Activated CD8-positive, alpha-beta memory T cell treated with anti-CD3 and anti-CD28 coated beads for 24 hours (primary cell): Measurements from ENCODE around the gene AKAP3.

Source experiments
- DNase-seq: peaks from one replicate; pipeline ENCODE4 v3.0.0-alpha.2; 2020

AKAP3 gene

GRCh38 chr12:4591180-4591687 is 57.6 kb downstream of the AKAP3 start:
- DNase-seq: no peak

DNA sequence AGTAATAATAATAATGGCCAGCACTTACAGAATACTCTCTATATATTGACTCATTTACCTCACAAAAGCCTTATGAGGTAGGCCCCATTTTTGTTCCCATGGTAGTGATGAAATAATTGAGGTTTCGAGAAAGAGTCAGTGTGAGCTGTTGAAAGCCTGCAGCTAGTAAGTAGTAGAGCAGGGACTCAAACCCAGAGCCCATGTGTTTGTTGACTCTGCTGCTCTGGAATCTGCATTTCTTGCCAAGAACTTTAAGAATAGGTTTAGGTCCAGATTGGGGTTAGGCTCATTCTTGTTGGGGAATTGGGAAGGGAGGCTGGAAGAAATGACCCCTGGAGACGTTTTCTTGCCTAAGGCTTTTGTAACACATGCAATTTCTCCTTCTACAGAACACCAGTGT is 58.9 kb downstream of the AKAP3 start:
- DNase-seq: no peak

- no peak for DNase-seq
Observed at GRCh38 chr12:4588916-4589315, 59.9 kb downstream of the AKAP3 start.

DNA sequence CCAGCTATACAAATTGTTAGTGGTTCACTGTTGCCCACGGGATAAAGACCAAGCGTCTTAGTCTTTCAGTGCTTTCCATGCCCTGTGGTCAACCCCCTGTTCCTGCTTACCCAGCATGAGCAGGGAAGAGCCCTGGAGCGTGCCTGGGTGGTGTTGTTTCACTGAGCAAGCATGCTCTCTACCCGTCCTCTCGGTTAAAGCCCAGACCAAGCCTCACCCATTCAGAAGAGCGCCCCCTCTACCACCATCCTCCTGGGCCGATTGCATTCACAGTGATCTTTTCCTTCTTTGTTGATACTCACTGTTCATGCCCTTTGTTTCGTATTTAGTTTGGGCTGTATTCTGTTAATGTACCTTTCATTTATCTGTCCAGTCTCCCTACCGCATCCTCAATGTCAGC is 61.7 kb downstream of the AKAP3 start:
- no peak for DNase-seq

DNA sequence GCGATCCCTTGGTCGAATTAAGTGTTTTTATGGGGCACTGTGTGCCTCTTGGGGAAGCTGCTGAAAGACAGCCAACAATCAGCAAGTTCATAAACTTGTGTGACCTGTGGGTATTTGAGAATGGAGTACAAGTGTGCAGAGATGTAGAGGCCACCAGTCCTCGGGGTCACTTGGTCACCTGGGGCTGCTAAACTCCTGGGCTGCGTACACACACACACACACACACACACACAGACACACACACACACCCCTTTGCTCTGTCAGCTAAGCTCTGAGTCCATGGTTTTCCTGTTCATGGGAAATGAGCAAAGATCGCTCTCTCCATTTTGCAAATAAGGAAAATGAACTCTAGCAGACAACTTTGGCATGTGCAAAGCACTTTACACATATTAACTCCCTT is 62.4 kb downstream of the AKAP3 start:
- no peak for DNase-seq

- DNase-seq: no peak
Observed at GRCh38 chr12:4584896-4585295, 64.0 kb downstream of the AKAP3 start.

DNA sequence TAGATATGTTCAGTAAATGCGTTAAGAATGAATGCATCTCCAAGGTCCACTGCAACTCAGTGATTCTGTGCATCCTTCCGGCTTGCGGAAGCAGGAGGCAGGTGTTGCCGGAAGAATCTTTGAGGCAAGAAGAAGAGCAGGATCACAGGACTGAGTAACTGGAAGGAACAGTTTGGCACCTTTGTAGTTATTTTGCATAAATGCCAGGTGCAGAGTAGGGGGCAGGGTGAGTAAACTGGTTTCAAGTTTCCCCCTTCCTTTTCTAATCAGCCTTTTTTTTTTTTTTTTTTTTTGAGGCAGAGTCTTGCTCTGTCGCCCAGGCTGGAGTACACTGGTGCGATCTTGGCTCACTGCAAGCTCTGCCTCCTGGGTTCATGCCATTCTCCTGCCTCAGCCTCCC is 64.6 kb downstream of the AKAP3 start:
- no peak for DNase-seq

DNA sequence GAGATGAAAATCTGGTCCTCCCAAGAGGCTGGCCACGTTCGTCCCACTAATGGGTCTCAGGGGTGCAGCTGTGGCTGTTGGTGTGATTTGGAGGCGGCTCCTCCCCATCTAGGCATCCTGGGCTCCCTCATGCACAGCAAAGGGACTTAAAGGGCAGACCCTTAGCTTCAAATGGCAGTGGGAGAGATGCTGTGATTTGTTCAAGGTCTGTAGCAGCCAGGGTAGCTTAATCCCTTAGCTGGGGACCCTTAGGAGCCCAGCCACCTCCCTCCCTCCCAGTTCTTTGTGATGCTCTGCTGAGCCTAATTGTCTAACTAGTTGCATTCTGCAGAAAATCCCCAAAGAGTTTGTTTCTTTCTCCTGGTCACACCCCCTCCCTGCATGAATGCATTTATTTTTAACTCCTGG is 68.6 kb downstream of the AKAP3 start:
- no peak for DNase-seq

- no peak for DNase-seq
Observed at GRCh38 chr12:4579305-4580102, 69.3 kb downstream of the AKAP3 start.

DNA sequence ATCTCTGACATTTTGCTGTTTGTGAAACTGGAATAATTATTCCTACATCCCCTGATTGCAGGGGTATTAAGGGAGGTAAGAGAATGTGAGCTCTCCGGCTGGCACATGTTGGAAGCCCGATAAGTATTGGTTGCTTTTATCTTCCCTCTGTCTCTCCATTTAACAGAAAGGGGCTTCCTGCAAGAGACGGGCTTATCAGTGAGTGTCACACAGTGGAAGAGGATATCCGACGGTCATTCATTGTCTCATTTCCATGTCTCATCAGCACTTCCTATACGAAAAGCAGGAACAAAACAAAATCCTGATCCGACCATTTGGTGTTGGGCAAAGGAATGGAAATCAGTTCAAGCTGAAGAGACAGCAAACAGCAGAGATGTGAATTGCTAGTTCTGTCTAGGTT is 76.2 kb downstream of the AKAP3 start:
- no peak for DNase-seq

DNA sequence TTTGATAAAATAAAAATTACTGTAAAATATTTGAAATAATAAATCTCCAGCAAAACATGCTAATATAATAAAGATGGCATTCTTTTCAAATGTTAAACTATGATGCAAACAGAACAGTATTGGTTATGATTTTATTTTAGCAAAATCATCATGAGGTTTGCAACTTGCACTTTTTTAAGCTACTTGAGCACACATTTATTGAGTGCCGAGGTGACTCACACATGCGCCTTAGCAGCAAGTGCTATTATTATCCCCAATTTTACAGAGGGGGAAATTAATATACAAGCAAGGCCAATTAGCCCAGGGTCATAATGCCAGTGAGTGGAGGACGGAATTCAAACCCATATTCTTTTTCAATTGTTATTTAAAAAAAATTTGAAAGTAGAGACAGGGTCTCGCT is 79.6 kb downstream of the AKAP3 start:
- DNase-seq: no peak

DNA sequence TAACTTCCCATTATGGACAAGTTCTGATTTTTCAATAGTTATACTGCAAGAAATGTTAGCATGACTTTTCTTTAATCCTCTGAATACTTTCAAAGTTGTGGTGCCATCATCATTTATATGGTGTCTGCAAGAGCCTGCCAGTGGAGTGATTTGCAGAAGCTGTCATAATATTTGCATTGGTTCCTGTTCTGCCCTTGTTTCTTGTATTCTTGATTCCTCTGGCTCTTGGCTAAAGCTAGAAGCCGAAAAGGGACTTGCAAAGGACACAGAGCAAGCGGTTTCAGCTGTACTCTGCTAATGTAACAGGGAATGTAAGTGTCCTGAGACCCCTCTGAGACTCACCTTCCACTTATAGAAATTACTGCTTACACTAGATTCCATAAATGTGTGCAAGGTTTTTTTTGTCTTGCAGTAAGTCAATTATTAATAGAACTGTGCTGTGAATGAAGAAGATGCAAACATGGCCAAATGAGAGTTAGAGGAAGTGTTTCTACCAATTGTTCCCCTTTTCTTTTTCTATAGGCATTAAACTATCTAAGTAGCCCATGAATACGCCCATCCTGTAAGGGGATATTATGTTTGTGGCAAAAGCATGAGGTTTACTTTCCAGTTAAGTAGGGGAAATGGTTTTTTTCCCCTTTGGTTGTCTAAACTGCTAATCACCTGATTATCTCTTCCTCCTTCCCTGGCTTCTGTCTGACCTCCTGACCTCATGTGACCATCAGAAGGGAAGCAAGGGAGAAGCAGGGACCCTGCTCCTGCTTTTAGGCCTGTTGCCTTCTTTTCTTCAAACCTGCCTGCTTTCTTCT is 81.6 kb downstream of the AKAP3 start:
- DNase-seq: no peak

DNA sequence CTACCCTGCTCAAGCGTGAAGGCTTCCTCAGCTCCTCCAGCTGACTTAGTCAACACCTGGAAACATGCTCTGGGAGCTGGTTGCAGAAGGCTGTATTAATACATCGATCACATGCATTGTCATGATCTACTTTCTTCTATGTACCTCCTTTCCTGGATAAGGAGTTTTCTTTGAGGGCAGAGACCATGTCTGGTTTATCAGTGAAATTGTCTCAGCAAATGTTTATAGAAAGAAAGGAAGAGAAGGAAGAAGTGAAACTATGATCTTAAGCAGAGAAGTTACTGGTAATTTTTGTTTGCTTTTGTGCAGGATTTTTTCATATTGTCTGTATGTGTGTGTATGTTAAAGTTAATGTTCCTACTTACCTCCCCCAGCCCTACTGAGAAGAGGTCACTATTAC is 82.4 kb downstream of the AKAP3 start:
- no peak for DNase-seq
